HepG2 (cell line): ENCODE data around the gene TUBG2. TPM values are rescaled to one million over a fixed set of nuclear protein-coding genes. Genes with fewer than 3 reads are reported as not detected.
A peak's percentile ranks its signal among the peaks of the same experiment; 100 is the strongest.

Source experiments
- EP300 ChIP-seq, 3 experiments: sonication (generic) in 1 of 3; formaldehyde crosslinking in 1 of 3; IDR thresholded peaks; 2 replicates each; pipeline versions ENCODE4 v1.5.1 to v1.6.1; 2011 to 2020; ENCODE audit warnings: low read depth in 2 of 3, low read length in 2 of 3, borderline replicate concordance in 1 of 3, improper control_type of control experiment in 1 of 3, mild to moderate bottlenecking in 1 of 3, missing genetic modification reagents in 1 of 3, moderate library complexity in 1 of 3
- NR1H2 ChIP-seq: sonication (generic); formaldehyde crosslinking; IDR thresholded peaks from 2 replicates; pipeline ENCODE4 v1.8.1; 2022; ENCODE audit warnings: low read depth, missing genetic modification reagents, borderline replicate concordance
- REL ChIP-seq: sonication (generic); formaldehyde crosslinking; conservative IDR thresholded peaks from 2 replicates; pipeline ENCODE4 v1.8.0; 2022; ENCODE audit warnings: mild to moderate bottlenecking, missing genetic modification reagents, moderate library complexity
- ZNF292 ChIP-seq: sonication (generic); formaldehyde crosslinking; IDR thresholded peaks from 2 replicates; pipeline ENCODE4 v1.8.1; 2022; ENCODE audit warnings: mild to moderate bottlenecking, low read depth, missing genetic modification reagents, borderline replicate concordance
- ZNF362 ChIP-seq: sonication (generic); formaldehyde crosslinking; IDR thresholded peaks from 2 replicates; pipeline ENCODE4 v1.4.0; 2020; ENCODE audit warnings: missing genetic modification reagents, mild to moderate bottlenecking, borderline replicate concordance
- ZNF704 ChIP-seq: sonication (generic); formaldehyde crosslinking; IDR thresholded peaks from 2 replicates; pipeline ENCODE4 v1.8.1; 2023; ENCODE audit warnings: mild to moderate bottlenecking, inconsistent platforms, moderate library complexity, missing genetic modification reagents, borderline replicate concordance
- ZNF709 ChIP-seq: sonication (generic); formaldehyde crosslinking; IDR thresholded peaks from 2 replicates; pipeline ENCODE4 v1.5.0; 2020; ENCODE audit warnings: mild to moderate bottlenecking, missing genetic modification reagents
- ZNF746 ChIP-seq: sonication (generic); formaldehyde crosslinking; IDR thresholded peaks from 2 replicates; pipeline ENCODE4 v1.8.0; 2022; ENCODE audit warnings: mild to moderate bottlenecking, missing genetic modification reagents
- ZNF782 ChIP-seq: sonication (generic); formaldehyde crosslinking; IDR thresholded peaks from 2 replicates; pipeline ENCODE4 v1.4.0; 2020; ENCODE audit warnings: missing genetic modification reagents, mild to moderate bottlenecking, borderline replicate concordance
- polyA plus RNA-seq, 8 experiments: library from polyadenylated mRNA; depleted of rRNA in 3 of 8; stranded (reverse) in 7 of 8; unstranded in 1 of 8; fragments of >200 nt; fragmentation: Illumina TruSeq in 4 of 8; extraction: Trizol in 4 of 8; gene quantifications; 2 replicates each; pipeline versions ENCODE4 v1.2.1 to v1.2.3, GENCODE V29; 2011 to 2016; ENCODE audit warnings: low read depth in 4 of 8, missing spikeins in 1 of 8, mixed read lengths in 1 of 8; ENCODE audit not compliant: insufficient read depth in 1 of 8
- total RNA-seq, 5 experiments: library from RNA; depleted of rRNA; stranded (reverse); fragments of >200 nt; fragmentation: Illumina TruSeq; extraction: Trizol; gene quantifications; 2 replicates each; pipeline ENCODE4 v1.2.3, GENCODE V29; 2016; ENCODE audit warnings: low read depth in 1 of 5
- TF ChIP-seq, protein P1 (sequence below): sonication (generic); formaldehyde crosslinking; conservative IDR thresholded peaks from 2 replicates; pipeline ENCODE4 v1.8.0; 2022; ENCODE audit warnings: missing genetic modification reagents
- TF ChIP-seq, protein P2 (sequence below): sonication (generic); formaldehyde crosslinking; IDR thresholded peaks from 2 replicates; pipeline ENCODE4 v1.8.0; 2022; ENCODE audit warnings: mild to moderate bottlenecking, missing genetic modification reagents; ENCODE audit not compliant: insufficient replicate concordance
- TF ChIP-seq, protein P3 (sequence below): sonication (generic); formaldehyde crosslinking; IDR thresholded peaks from 2 replicates; pipeline ENCODE4 v1.5.1; 2020; ENCODE audit warnings: missing genetic modification reagents, mild to moderate bottlenecking, borderline replicate concordance

The TUBG2 gene
- total and polyA plus RNA-seq, 2 of the 13 experiments (the other 11 are each of a cell fraction or from before 2014, with no cell fraction given): 16.0 to 42.3 TPM

GRCh38 chr17:42675348-42675964, 16.4 kb downstream of the TUBG2 start (continued):
- TF ChIP-seq, protein P1, sequence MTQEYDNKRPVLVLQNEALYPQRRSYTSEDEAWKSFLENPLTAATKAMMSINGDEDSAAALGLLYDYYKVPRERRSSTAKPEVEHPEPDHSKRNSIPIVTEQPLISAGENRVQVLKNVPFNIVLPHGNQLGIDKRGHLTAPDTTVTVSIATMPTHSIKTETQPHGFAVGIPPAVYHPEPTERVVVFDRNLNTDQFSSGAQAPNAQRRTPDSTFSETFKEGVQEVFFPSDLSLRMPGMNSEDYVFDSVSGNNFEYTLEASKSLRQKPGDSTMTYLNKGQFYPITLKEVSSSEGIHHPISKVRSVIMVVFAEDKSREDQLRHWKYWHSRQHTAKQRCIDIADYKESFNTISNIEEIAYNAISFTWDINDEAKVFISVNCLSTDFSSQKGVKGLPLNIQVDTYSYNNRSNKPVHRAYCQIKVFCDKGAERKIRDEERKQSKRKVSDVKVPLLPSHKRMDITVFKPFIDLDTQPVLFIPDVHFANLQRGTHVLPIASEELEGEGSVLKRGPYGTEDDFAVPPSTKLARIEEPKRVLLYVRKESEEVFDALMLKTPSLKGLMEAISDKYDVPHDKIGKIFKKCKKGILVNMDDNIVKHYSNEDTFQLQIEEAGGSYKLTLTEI (CRISPR knock-in tag): no peak
- TF ChIP-seq REL (CRISPR knock-in tag) (no peak), ZNF709 (CRISPR knock-in tag) (no peak), ZNF292 (CRISPR knock-in tag) (no peak), ZNF362 (no peak), ZNF704 (CRISPR knock-in tag) (no peak), NR1H2 (0 out of 2 replicates have a peak, but pooled peaks have one; percentile 5), ZNF746 (CRISPR knock-in tag) (no peak), ZNF782 (CRISPR knock-in tag) (no peak), EP300 (IDR thresholded peaks at IDR 0.05; ENCODE audit: low read depth in 2 of 2, low read length in 2 of 2) (no peak), EP300 (CRISPR knock-in tag; IDR thresholded peaks at IDR 0.05; ENCODE audit: borderline replicate concordance) (0 out of 2 replicates have a peak, but pooled peaks have one; percentile 7)
- TF ChIP-seq, protein P2, sequence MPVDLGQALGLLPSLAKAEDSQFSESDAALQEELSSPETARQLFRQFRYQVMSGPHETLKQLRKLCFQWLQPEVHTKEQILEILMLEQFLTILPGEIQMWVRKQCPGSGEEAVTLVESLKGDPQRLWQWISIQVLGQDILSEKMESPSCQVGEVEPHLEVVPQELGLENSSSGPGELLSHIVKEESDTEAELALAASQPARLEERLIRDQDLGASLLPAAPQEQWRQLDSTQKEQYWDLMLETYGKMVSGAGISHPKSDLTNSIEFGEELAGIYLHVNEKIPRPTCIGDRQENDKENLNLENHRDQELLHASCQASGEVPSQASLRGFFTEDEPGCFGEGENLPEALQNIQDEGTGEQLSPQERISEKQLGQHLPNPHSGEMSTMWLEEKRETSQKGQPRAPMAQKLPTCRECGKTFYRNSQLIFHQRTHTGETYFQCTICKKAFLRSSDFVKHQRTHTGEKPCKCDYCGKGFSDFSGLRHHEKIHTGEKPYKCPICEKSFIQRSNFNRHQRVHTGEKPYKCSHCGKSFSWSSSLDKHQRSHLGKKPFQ (CRISPR knock-in tag): no peak
- TF ChIP-seq, protein P3, sequence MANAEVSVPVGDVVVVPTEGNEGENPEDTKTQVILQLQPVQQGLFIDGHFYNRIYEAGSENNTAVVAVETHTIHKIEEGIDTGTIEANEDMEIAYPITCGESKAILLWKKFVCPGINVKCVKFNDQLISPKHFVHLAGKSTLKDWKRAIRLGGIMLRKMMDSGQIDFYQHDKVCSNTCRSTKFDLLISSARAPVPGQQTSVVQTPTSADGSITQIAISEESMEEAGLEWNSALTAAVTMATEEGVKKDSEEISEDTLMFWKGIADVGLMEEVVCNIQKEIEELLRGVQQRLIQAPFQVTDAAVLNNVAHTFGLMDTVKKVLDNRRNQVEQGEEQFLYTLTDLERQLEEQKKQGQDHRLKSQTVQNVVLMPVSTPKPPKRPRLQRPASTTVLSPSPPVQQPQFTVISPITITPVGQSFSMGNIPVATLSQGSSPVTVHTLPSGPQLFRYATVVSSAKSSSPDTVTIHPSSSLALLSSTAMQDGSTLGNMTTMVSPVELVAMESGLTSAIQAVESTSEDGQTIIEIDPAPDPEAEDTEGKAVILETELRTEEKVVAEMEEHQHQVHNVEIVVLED (CRISPR knock-in tag): 0 out of 2 replicates have a peak, but pooled peaks have one; percentile 2
- TF ChIP-seq, all 625 proteins: peak for 21
